ENCODE data around the gene MYLIP. TPM values are rescaled to one million over a fixed set of nuclear protein-coding genes. Genes with fewer than 3 reads are reported as not detected.

The MYLIP gene
- total RNA-seq, 1 experiment from 2014 or later: 27.0 TPM

- H3K4me3 Mint-ChIP-seq: no peak overlapping the region
- H2BK15ac ChIP-seq (ENCODE audit: low read depth, low read length): no peak overlapping the region
- H3K79me2 ChIP-seq (ENCODE audit: insufficient read depth, low read length): peaks cover 15% of the 10 kb centered on the region; the same call in 1 of the 2 replicates
- peaks cover 11% of the 10 kb centered on the region; the same call in 1 of the 2 replicates for H3K4me1 ChIP-seq (ENCODE audit: insufficient read depth, low read length)
- no peak overlapping the region for H2BK120ac ChIP-seq (ENCODE audit: low read depth, low read length, poor library complexity, severe bottlenecking)
- H3K56ac ChIP-seq (ENCODE audit: insufficient read length, low read depth, low read length): no peak overlapping the region
- no peak overlapping the region for H2AFZ ChIP-seq (ENCODE audit: low read length)
- no peak overlapping the region for H2BK12ac ChIP-seq (ENCODE audit: insufficient read length, low read depth, low read length)
- no peak overlapping the region for H3T11ph ChIP-seq (ENCODE audit: low read length)
- H3K36me3 Mint-ChIP-seq (ENCODE audit: insufficient read depth in 1 of 3, low read depth in 3 of 3): peaks cover 38 to 57% (median 39%) of the 10 kb centered on the region in 3 experiments
- peaks cover 0 to 1% of the 10 kb centered on the region in 2 experiments; a peak in 1 of 5 replicates for H3K9me3 Mint-ChIP-seq
- H3K4ac ChIP-seq (ENCODE audit: low read depth, low read length): no peak overlapping the region
- no peak overlapping the region for H4K5ac ChIP-seq (ENCODE audit: insufficient read length, low read depth, low read length)
- H3K4me2 ChIP-seq (ENCODE audit: insufficient read depth, insufficient read length, low read length): no peak overlapping the region
- WGBS (ENCODE audit: extremely low coverage, insufficient read length, low lambda C conversion rate): no CpG with 5 or more reads among the region's 5 CpGs
- no peak overlapping the region for H2BK20ac ChIP-seq (ENCODE audit: low read depth, low read length, poor library complexity, severe bottlenecking)
- no peaks in the 10 kb centered on the region for H3K23me2 ChIP-seq (ENCODE audit: insufficient read length, low read depth, low read length, poor library complexity, severe bottlenecking)
- no peak overlapping the region for H3K23ac ChIP-seq (ENCODE audit: insufficient read length, low read depth, low read length)
- H3K9ac ChIP-seq (ENCODE audit: extremely low read depth, insufficient read length, low read length): no peak overlapping the region
- peaks cover 6% of the 10 kb centered on the region for H3K79me1 ChIP-seq (ENCODE audit: insufficient read depth, low read depth, low read length, poor library complexity, severe bottlenecking)
- no peak overlapping the region for H3K18ac ChIP-seq (ENCODE audit: insufficient read length, low read depth, low read length)
- no peaks in the 10 kb centered on the region for H4K20me1 ChIP-seq (ENCODE audit: control insufficient read depth, insufficient read depth, insufficient read length)
- H4K91ac ChIP-seq (ENCODE audit: insufficient read length, low read depth, low read length): no peak overlapping the region
- H3K14ac ChIP-seq (ENCODE audit: insufficient read depth, low read length): no peak overlapping the region
- no peak overlapping the region for H2AK5ac ChIP-seq (ENCODE audit: insufficient read length, low read length)
- no peaks in the 10 kb centered on the region for H3K9me3 ChIP-seq (ENCODE audit: control insufficient read depth, low read depth, low read length)
- 0 out of 7 replicates have a peak overlapping the region, but pooled peaks of 1 of the 3 experiments have one; percentile 16 for H3K27ac Mint-ChIP-seq
- H3K4me1 Mint-ChIP-seq: peaks cover 54 to 61% of the 10 kb centered on the region in 2 experiments
- no peak overlapping the region for H3K27ac ChIP-seq (ENCODE audit: insufficient read length, low read depth, low read length)
- DNase-seq: no peak
- no peak overlapping the region for H2BK5ac ChIP-seq (ENCODE audit: insufficient read length, low read length)
- no peaks in the 10 kb centered on the region for H3K27me3 Mint-ChIP-seq (ENCODE audit: low read depth)
- TF ChIP-seq CTCF (conservative IDR thresholded peaks at IDR 0.05): no peak
- no peaks in the 10 kb centered on the region for H3K27me3 ChIP-seq (ENCODE audit: insufficient read depth, low read length)
- H4K8ac ChIP-seq (replicated peaks; ENCODE audit: insufficient read length, low read depth, low read length): no peak overlapping the region
Measured at GRCh38 chr6:16136621-16137450, 8.0 kb downstream of the MYLIP start.
